NCI-H2171 treated with DMSO at 0.1 percent for 48 hours (cell line): Measurements from ENCODE around the gene PEF1.

ENCODE experiments used
- DNase-seq: peaks from one replicate; lab custom pipeline; 2025; lab: John Stamatoyannopoulos, UW

PEF1 gene

GRCh38 chr1:31644560-31645273 lies at the start of gene PEF1:
PEF1 (minus strand) TSS chr1:31644876; CDS start chr1:31644864, 12 bp downstream.
- peak; percentile 99 for DNase-seq

- DNase-seq = peak; percentile 91
Measured at GRCh38 chr1:31693231-31693630, 48.6 kb upstream of the PEF1 start.

GRCh38 chr1:31691951-31692350 lies 47.3 kb upstream of the PEF1 start:
- no peak for DNase-seq

GRCh38 chr1:31691446-31691845 lies 46.8 kb upstream of the PEF1 start:
- DNase-seq = no peak

GRCh38 chr1:31690921-31691320 lies 46.2 kb upstream of the PEF1 start:
- DNase-seq = no peak

- DNase-seq = no peak
Measured at GRCh38 chr1:31689854-31690253, 45.2 kb upstream of the PEF1 start.

GRCh38 chr1:31689379-31689778 lies 44.7 kb upstream of the PEF1 start:
- no peak for DNase-seq

- DNase-seq = no peak
Measured at GRCh38 chr1:31688233-31688918, 43.7 kb upstream of the PEF1 start.

- no peak for DNase-seq
Measured at GRCh38 chr1:31687601-31688000, 42.9 kb upstream of the PEF1 start.

GRCh38 chr1:31685795-31686194 lies 41.1 kb upstream of the PEF1 start:
- DNase-seq = no peak

- DNase-seq = no peak
Measured at GRCh38 chr1:31683997-31684396, 39.3 kb upstream of the PEF1 start.

GRCh38 chr1:31681415-31681814 lies 36.7 kb upstream of the PEF1 start:
- no peak for DNase-seq

GRCh38 chr1:31679676-31680230 lies 35.1 kb upstream of the PEF1 start:
- no peak for DNase-seq

- no peak for DNase-seq
Measured at GRCh38 chr1:31679091-31679490, 34.4 kb upstream of the PEF1 start.

- DNase-seq = no peak
Measured at GRCh38 chr1:31678681-31679080, 34.0 kb upstream of the PEF1 start.

- DNase-seq = no peak
Measured at GRCh38 chr1:31677949-31678348, 33.3 kb upstream of the PEF1 start.

- DNase-seq = no peak
Measured at GRCh38 chr1:31677401-31677800, 32.7 kb upstream of the PEF1 start.

- no peak for DNase-seq
Measured at GRCh38 chr1:31675756-31676155, 31.1 kb upstream of the PEF1 start.

GRCh38 chr1:31675161-31675560 lies 30.5 kb upstream of the PEF1 start:
- DNase-seq = no peak

- DNase-seq = peak; percentile 96
Measured at GRCh38 chr1:31674626-31675025, 29.9 kb upstream of the PEF1 start.

- no peak for DNase-seq
Measured at GRCh38 chr1:31673433-31673832, 28.8 kb upstream of the PEF1 start.

GRCh38 chr1:31672986-31673385 lies 28.3 kb upstream of the PEF1 start:
- peak; percentile 98 for DNase-seq

- no peak for DNase-seq
Measured at GRCh38 chr1:31671561-31672201, 27.0 kb upstream of the PEF1 start.
